Activated CD8-positive, alpha-beta T cell treated with anti-CD3 and anti-CD28 coated beads, Interleukin-2, amount 10 ng/mL, durations not matched to agents 7 days and 5 days (primary cell): ENCODE measurements around the gene RNF214. TPM values are rescaled to one million over a fixed set of nuclear protein-coding genes. Genes with fewer than 3 reads are reported as not detected.

ENCODE experiments used
- ATAC-seq: fragments of 150-1000 bp; cut with Tn5 transposase; one replicate; pipeline ENCODE4 v1.10.0; 2021; ENCODE audit warnings: moderate library complexity
- CTCF ChIA-PET: fragments of 350-600 bp; sonication (Branson Sonifier 250); formaldehyde crosslinking; loops from one replicate; lab custom pipeline; 2021; ENCODE audit warnings: antibody characterized with exemption; lab: Charles Lee
- POLR2A ChIA-PET: fragments of 350-600 bp; sonication (Branson Sonifier 250); formaldehyde crosslinking; loops from one replicate; lab custom pipeline; 2021; ENCODE audit warnings: antibody characterized with exemption; lab: Charles Lee
- DNase-seq: peaks from one replicate; pipeline ENCODE4 v3.0.0-alpha.2; 2020
- H3K27ac Mint-ChIP-seq: one replicate; pipeline ENCODE4 v1.8.0; 2021; ENCODE audit warnings: mild to moderate bottlenecking, mixed read lengths
- H3K27me3 Mint-ChIP-seq: one replicate; pipeline ENCODE4 v1.8.0; 2021; ENCODE audit warnings: low read depth, mixed read lengths
- H3K36me3 Mint-ChIP-seq: one replicate; pipeline ENCODE4 v1.8.0; 2021; ENCODE audit warnings: low read depth, mixed read lengths
- H3K4me1 Mint-ChIP-seq: one replicate; pipeline ENCODE4 v1.8.0; 2021; ENCODE audit warnings: low read depth, mixed read lengths
- H3K4me3 Mint-ChIP-seq: one replicate; pipeline ENCODE4 v1.8.0; 2021; ENCODE audit warnings: mild to moderate bottlenecking, mixed read lengths
- H3K9me3 Mint-ChIP-seq: one replicate; pipeline ENCODE4 v1.8.0; 2022; ENCODE audit warnings: mixed read lengths; ENCODE audit not compliant: insufficient read depth
- total RNA-seq, 2 experiments: library from RNA; stranded (reverse); gene quantifications; one replicate each; pipeline ENCODE4 v1.2.3, GENCODE V29; 2021

The RNF214 gene
- total RNA-seq, 2 experiments from 2014 or later, result 19.5 to 21.2 TPM

DNA sequence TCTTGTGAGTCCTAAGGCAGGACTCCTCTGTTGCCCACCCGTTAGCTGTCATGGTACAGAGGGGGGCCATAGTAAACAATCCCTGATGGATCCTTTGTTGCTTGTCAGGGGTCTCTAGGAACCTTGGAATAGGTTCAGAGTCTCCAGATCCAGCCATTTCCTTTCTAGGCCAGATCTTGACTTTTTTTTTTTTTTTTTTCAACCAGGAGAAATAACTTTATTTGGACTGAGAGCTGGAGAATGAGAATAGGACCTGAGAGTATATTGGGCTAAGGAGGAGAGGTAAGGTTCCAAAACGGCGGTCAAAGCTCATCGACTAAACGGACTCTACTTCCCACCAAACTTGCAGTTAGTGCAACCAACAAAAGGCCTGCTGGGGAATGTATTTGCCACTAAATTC, 102.9 kb downstream of the RNF214 start:
- no peaks in the 10 kb centered on the region for H3K9me3 Mint-ChIP-seq
- H3K36me3 Mint-ChIP-seq, result peaks cover 13% of the 10 kb centered on the region
- ChIA-PET POLR2A (interaction anchor here (0.5 kb wide), 1 partner anchor 16 kb away, joined by 6 read pairs; no protein-coding TSS in a partner anchor), CTCF (no interaction called here)
- no peak overlapping the region for H3K27ac Mint-ChIP-seq
- DNase-seq, result no peak
- no peak overlapping the region for H3K4me3 Mint-ChIP-seq
- no peaks in the 10 kb centered on the region for H3K27me3 Mint-ChIP-seq
- no peaks in the 10 kb centered on the region for H3K4me1 Mint-ChIP-seq
- ATAC-seq, result no peak

Other genes with a start within 250 kb of the RNF214 start
- 10 to 100 TPM; 25.9 to 31.4 TPM for gene SIK3, start 134.2 kb upstream of the RNF214 start, total RNA-seq
- 10 to 100 TPM; 56.5 to 60.0 TPM for gene PAFAH1B2, start 88.4 kb upstream of the RNF214 start, total RNA-seq
- gene SIDT2, start 53.9 kb upstream of the RNF214 start, total RNA-seq, result 10 to 100 TPM; 20.2 to 23.6 TPM
- 1 to 10 TPM; 2.4 to 2.6 TPM for gene TAGLN, start 33.3 kb upstream of the RNF214 start, total RNA-seq
- gene PCSK7, start 598 bp upstream of the RNF214 start, total RNA-seq, result 100 to 1,000 TPM; 160 to 161 TPM
- gene BACE1-AS, start 58.7 kb downstream of the RNF214 start, total RNA-seq, result 1 to 10 TPM; 3.8 to 4.3 TPM
- gene BACE1, start 83.6 kb downstream of the RNF214 start, total RNA-seq, result 1 to 10 TPM; 1.0 to 1.1 TPM
- gene CEP164, start 95.2 kb downstream of the RNF214 start, total RNA-seq, result 10 to 100 TPM; 31.7 to 32.4 TPM